ENCODE results near the gene CALCOCO1.
"Not testable (repeated sequence)": the region's sequence is repeated elsewhere in the genome, so short reads cannot be mapped to it uniquely, and the experiment has no call there.

Gene CALCOCO1

GRCh38 chr12:53683494-53683893, 43.8 kb downstream of the CALCOCO1 start:
- no peak for TF ChIP-seq CTCF (IDR thresholded peaks at IDR 0.05; ENCODE audit: insufficient read depth, low read length)
- TF ChIP-seq GABPA (IDR thresholded peaks at IDR 0.05; ENCODE audit: low read depth) = no peak
- TF ChIP-seq, protein P1, sequence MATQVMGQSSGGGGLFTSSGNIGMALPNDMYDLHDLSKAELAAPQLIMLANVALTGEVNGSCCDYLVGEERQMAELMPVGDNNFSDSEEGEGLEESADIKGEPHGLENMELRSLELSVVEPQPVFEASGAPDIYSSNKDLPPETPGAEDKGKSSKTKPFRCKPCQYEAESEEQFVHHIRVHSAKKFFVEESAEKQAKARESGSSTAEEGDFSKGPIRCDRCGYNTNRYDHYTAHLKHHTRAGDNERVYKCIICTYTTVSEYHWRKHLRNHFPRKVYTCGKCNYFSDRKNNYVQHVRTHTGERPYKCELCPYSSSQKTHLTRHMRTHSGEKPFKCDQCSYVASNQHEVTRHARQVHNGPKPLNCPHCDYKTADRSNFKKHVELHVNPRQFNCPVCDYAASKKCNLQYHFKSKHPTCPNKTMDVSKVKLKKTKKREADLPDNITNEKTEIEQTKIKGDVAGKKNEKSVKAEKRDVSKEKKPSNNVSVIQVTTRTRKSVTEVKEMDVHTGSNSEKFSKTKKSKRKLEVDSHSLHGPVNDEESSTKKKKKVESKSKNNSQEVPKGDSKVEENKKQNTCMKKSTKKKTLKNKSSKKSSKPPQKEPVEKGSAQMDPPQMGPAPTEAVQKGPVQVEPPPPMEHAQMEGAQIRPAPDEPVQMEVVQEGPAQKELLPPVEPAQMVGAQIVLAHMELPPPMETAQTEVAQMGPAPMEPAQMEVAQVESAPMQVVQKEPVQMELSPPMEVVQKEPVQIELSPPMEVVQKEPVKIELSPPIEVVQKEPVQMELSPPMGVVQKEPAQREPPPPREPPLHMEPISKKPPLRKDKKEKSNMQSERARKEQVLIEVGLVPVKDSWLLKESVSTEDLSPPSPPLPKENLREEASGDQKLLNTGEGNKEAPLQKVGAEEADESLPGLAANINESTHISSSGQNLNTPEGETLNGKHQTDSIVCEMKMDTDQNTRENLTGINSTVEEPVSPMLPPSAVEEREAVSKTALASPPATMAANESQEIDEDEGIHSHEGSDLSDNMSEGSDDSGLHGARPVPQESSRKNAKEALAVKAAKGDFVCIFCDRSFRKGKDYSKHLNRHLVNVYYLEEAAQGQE (IDR thresholded peaks at IDR 0.05; ENCODE audit: insufficient replicate concordance, low read depth) = no peak
- TF ChIP-seq POLR2AphosphoS5 (IDR thresholded peaks at IDR 0.05; ENCODE audit: low read depth) = no peak
- TF ChIP-seq SPI1 (IDR thresholded peaks at IDR 0.05; ENCODE audit: borderline replicate concordance, low read depth) = no peak
- no peak for DNase-seq (ENCODE audit: low read depth in 1 of 2, low spot score in 1 of 2)
- no peak overlapping the region for H3K27ac ChIP-seq (replicated peaks)

GRCh38 chr12:53680061-53680460, 47.2 kb downstream of the CALCOCO1 start:
- DNase-seq (ENCODE audit: low read depth in 1 of 2, low spot score in 1 of 2); H3K4me3 ChIP-seq (replicated peaks; ENCODE audit: insufficient read depth, low read length); H3K27ac ChIP-seq (replicated peaks): not testable (repeated sequence)
- H3K27me3 ChIP-seq (ENCODE audit: insufficient read depth, poor library complexity, severe bottlenecking) = peaks cover 25% of the 10 kb centered on the region

More at GRCh38 chr12:53683494-53683893, 43.8 kb downstream of the CALCOCO1 start:
- H3K4me3 ChIP-seq (replicated peaks; ENCODE audit: insufficient read depth, low read length) = no peak overlapping the region
- peaks cover 8% of the 10 kb centered on the region for H3K27me3 ChIP-seq (ENCODE audit: insufficient read depth, poor library complexity, severe bottlenecking)

GRCh38 chr12:53677800-53678148, 49.5 kb downstream of the CALCOCO1 start:
- no peak overlapping the region for H3K27ac ChIP-seq (replicated peaks)
- H3K27me3 ChIP-seq (ENCODE audit: insufficient read depth, poor library complexity, severe bottlenecking) = peaks cover 25% of the 10 kb centered on the region
- no peak for DNase-seq (ENCODE audit: low read depth in 1 of 2, low spot score in 1 of 2)
- no peak overlapping the region for H3K4me3 ChIP-seq (replicated peaks; ENCODE audit: insufficient read depth, low read length)
- TF ChIP-seq SPI1 (IDR thresholded peaks at IDR 0.05; ENCODE audit: borderline replicate concordance, low read depth) = no peak
- no peak for TF ChIP-seq GABPA (IDR thresholded peaks at IDR 0.05; ENCODE audit: low read depth)
- TF ChIP-seq, protein P1 (IDR thresholded peaks at IDR 0.05; ENCODE audit: insufficient replicate concordance, low read depth) = no peak
- no peak for TF ChIP-seq CTCF (IDR thresholded peaks at IDR 0.05; ENCODE audit: insufficient read depth, low read length)
- no peak for TF ChIP-seq POLR2AphosphoS5 (IDR thresholded peaks at IDR 0.05; ENCODE audit: low read depth)

- TF ChIP-seq POLR2AphosphoS5 (IDR thresholded peaks at IDR 0.05; ENCODE audit: low read depth) (no peak), CTCF (IDR thresholded peaks at IDR 0.05; ENCODE audit: insufficient read depth, low read length) (no peak), GABPA (IDR thresholded peaks at IDR 0.05; ENCODE audit: low read depth) (no peak), SPI1 (IDR thresholded peaks at IDR 0.05; ENCODE audit: borderline replicate concordance, low read depth) (no peak)
- TF ChIP-seq, protein P1 (IDR thresholded peaks at IDR 0.05; ENCODE audit: insufficient replicate concordance, low read depth) = no peak
- Histone ChIP-seq H3K4me3 (replicated peaks; ENCODE audit: insufficient read depth, low read length) (no peak overlapping the region), H3K27me3 (ENCODE audit: insufficient read depth, poor library complexity, severe bottlenecking) (peaks cover 25% of the 10 kb centered on the region), H3K27ac (replicated peaks) (no peak overlapping the region)
- DNase-seq (ENCODE audit: low read depth in 1 of 2, low spot score in 1 of 2) = no peak
These were observed 50.0 kb downstream of the CALCOCO1 start for GRCh38 chr12:53677016-53677799.
